Heart right ventricle (tissue), 16 donors: ENCODE results near the gene YIPF1. TPM values are rescaled to one million over a fixed set of nuclear protein-coding genes. Genes with fewer than 3 reads are reported as not detected.

Source experiments
- ATAC-seq, 8 donors: fragments of 200-7000 bp; cut with Tn5 transposase; one replicate each; pipeline ENCODE4 v1.9.1; 2020; ENCODE audit warnings: mild to moderate bottlenecking in 8 of 8, moderate library complexity in 8 of 8, moderate number of reproducible peaks in 1 of 8
- DNase-seq, 2 donors: peaks; one replicate each; pipeline ENCODE4 v3.0.0-alpha.2; 2020
- H3K27ac ChIP-seq, 10 donors: fragments of 200-600 bp; sonication (generic) in 2 of 10; one replicate each; pipeline versions ENCODE4 v1.5.0 to v1.8.0; 2020 to 2022; ENCODE audit warnings: mild to moderate bottlenecking in 3 of 10
- H3K27me3 ChIP-seq, 7 donors: fragments of 200-600 bp; one replicate each; pipeline ENCODE4 v1.8.0; 2021 to 2022; ENCODE audit warnings: mild to moderate bottlenecking in 2 of 7
- H3K36me3 ChIP-seq, 9 donors: fragments of 200-600 bp; sonication (generic) in 1 of 9; one replicate each; pipeline versions ENCODE4 v1.5.0 to v1.8.0; 2020 to 2022; ENCODE audit warnings: mild to moderate bottlenecking in 2 of 9
- H3K4me1 ChIP-seq, 9 donors: fragments of 200-600 bp; sonication (generic) in 1 of 9; one replicate each; pipeline versions ENCODE4 v1.5.0 to v1.8.0; 2020 to 2022; ENCODE audit warnings: mild to moderate bottlenecking in 4 of 9
- H3K4me3 ChIP-seq, 10 donors: fragments of 200-600 bp; sonication (generic) in 2 of 10; one replicate each; pipeline versions ENCODE4 v1.5.0 to v1.8.0; 2020 to 2022; ENCODE audit warnings: mild to moderate bottlenecking in 7 of 10, moderate library complexity in 2 of 10
- H3K9me3 ChIP-seq, 11 donors: fragments of 200-600 bp in 10 of 11; sonication (generic) in 2 of 11; one replicate each; pipeline versions ENCODE4 v1.5.0 to v1.8.0; 2013 to 2022; ENCODE audit warnings: mild to moderate bottlenecking in 2 of 11, control low read depth in 1 of 11, moderate library complexity in 1 of 11
- WGBS, 2 donors: extraction: QIAGEN DNeasy Blood & Tissue Kit; methylation state at CpG; one replicate each; pipeline ENCODE4 v1.1.7; 2013; ENCODE audit warnings: inconsistent platforms in 1 of 2; 5-methylcytosine and 5-hydroxymethylcytosine counted together
- intact Hi-C, 10 donors: fragments of 100-400 bp; cut with DNase I; formaldehyde crosslinking; loops; one replicate each; pipeline versions ENCODE4 v1.11.1 to v1.14.2; 2022
- polyA plus RNA-seq, 2 donors: library from polyadenylated mRNA; stranded (reverse); fragments of 200-250 nt; gene quantifications; one replicate each; pipeline ENCODE4 v1.2.3, GENCODE V29; 2013
- total RNA-seq, 10 donors: library from RNA; stranded (reverse); fragmentation: NEBNext Ultra II Directional in 3 of 10; extraction: Animal tissue kit (Norgen Biotek cat#: 25700) in 3 of 10; gene quantifications; one replicate each; pipeline versions ENCODE4 v1.2.1 to v1.2.4, GENCODE V29; 2021 to 2023
- TF ChIP-seq, protein P1 (sequence below), 9 donors: fragments of 200-600 bp; sonication (generic) in 2 of 9; IDR thresholded peaks; one replicate each; pipeline versions ENCODE4 v1.5.0 to v1.8.0; 2021 to 2022; ENCODE audit warnings: antibody characterized with exemption in 9 of 9, mild to moderate bottlenecking in 5 of 9, moderate library complexity in 1 of 9
- donor health status: Arrhythmogenic right ventricular cardiomyopathy.
- donor health status: ischemic (EF 13 %, LVEDD 7.1; RV severe dilation, severe dysfunction).
- donor health status: healthy with polysubstance abuse.
- donor health status: DM: no; HTN: yes; CAD: no.
- donor health status: DM: no; HTN: no; CAD: no.
- donor health status: ischemic (EF 25% LVEDD 6.9; RV normal size, moderate dysfunction).
- donor health status: ischemic (EF 25% LVEDD 5.7; RV mildly dilated, moderate dysfunction).
- donor health status: healthy.
- donor health status: DM: yes; HTN: yes; CAD: no.
- donor health status: Ischemic cardiomyopathy.
- donor health status: ischemic (EF 35%, LVEDD 5.7; RV mildly dilated, moderate dysfunction).
- donor health status: nonischemic (EF 11% LVEDD 7.7; RV severe dilation, severe dysfunction).
- donor health status: DM: yes; HTN: yes; CAD: no.
- donor health status: PGD.
- donor health status: ischemic (EF 29% LVEDD 5.4; RV normal size, mild dysfunction).
- donor health status: nonischemic (EF 23%, LVEDD 6.1; RV moderate dilation, normal function).

Gene YIPF1
- total and polyA plus RNA-seq, 12 donors: 9.6 to 22.1 (median 13.2) TPM

DNA sequence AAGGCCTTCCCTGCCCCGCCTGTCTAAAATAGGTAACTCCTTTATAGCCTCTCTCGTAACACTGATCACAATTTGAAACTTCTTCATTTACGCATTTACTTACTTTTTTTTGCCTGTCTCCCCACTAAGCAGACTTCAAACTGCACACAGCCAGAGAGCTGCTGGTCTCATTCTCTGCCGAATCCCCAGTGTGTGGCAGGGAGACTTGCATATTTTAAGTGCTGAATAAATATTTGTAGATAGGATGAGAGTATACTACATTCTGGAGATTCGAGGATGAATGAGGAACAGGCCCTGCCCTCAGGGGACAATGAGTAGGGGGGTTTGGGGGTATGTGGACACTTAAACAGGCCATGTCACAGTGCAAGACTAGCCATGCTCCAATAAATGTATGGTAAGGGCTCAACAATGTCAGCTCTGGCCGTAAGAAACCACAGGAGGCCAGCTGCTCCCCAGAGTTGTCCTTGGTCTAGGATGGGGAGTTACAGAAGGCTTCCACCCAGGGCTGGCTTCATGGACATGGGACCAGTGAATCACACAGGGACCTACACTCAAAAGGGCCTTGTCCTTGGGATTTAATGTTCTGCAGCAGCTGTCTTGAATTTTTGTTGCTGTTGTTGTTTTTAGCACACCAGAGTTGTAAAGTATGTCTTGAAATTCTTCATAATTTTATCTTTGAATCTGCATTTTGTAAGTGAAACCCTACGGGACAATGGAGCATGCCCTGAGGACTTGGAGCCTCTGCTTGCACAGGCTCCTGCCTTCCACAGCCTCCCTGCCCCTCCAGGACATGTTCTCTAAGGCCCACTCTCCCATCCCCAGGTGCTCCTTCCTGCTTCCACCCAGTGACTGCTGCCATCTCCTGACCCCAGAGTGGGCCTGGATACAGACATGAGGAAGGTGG, 12.9 kb upstream of the YIPF1 start:
- intact Hi-C loops: no loop called here
- TF ChIP-seq, protein P1, sequence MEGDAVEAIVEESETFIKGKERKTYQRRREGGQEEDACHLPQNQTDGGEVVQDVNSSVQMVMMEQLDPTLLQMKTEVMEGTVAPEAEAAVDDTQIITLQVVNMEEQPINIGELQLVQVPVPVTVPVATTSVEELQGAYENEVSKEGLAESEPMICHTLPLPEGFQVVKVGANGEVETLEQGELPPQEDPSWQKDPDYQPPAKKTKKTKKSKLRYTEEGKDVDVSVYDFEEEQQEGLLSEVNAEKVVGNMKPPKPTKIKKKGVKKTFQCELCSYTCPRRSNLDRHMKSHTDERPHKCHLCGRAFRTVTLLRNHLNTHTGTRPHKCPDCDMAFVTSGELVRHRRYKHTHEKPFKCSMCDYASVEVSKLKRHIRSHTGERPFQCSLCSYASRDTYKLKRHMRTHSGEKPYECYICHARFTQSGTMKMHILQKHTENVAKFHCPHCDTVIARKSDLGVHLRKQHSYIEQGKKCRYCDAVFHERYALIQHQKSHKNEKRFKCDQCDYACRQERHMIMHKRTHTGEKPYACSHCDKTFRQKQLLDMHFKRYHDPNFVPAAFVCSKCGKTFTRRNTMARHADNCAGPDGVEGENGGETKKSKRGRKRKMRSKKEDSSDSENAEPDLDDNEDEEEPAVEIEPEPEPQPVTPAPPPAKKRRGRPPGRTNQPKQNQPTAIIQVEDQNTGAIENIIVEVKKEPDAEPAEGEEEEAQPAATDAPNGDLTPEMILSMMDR (IDR thresholded peaks at IDR 0.05): no peak
- 79% methylated on average over 7 of the region's 7 CpGs for WGBS, 2 donors
- Histone ChIP-seq H3K4me3 (no peak overlapping the region), H3K27me3 (no peaks in the 10 kb centered on the region), H3K4me1 (peaks cover 0 to 15% (median 7%) of the 10 kb centered on the region in 9 donors), H3K9me3 (no peaks in the 10 kb centered on the region), H3K36me3 (peaks cover 0 to 6% (median 0%) of the 10 kb centered on the region in 9 donors), H3K27ac (no peak overlapping the region)
- no peak for ATAC-seq
- no peak for DNase-seq

DNA sequence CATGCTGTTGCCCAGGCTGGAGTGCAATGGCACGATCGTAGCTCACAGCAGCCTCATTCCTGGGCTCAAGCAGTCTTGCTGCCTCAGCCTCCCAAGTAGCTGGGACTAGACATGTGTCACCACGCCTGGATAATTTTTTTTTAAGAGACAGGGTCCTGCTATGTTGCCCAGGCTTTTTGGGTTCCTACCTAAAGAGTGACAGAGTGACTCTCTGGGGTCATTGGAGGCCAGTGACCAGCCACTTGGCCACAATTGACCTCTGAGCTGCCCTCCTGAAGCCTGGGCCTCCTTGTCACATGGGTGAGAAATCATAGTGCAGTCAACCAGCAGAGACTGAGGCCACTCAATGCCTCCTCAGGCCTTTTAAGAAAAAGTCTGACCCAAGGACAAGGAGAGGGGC, 10.1 kb upstream of the YIPF1 start:
- no peak for ATAC-seq
- intact Hi-C loops: no loop called here
- Histone ChIP-seq H3K27me3 (no peaks in the 10 kb centered on the region), H3K27ac (no peak overlapping the region), H3K4me1 (peaks cover 0 to 33% (median 7%) of the 10 kb centered on the region in 9 donors), H3K4me3 (no peak overlapping the region), H3K36me3 (no peaks in the 10 kb centered on the region), H3K9me3 (no peaks in the 10 kb centered on the region)
- DNase-seq: no peak
- 94 to 95% methylated on average over 3 of the region's 3 CpGs for WGBS, 2 donors
- TF ChIP-seq, protein P1 (IDR thresholded peaks at IDR 0.05): no peak

DNA sequence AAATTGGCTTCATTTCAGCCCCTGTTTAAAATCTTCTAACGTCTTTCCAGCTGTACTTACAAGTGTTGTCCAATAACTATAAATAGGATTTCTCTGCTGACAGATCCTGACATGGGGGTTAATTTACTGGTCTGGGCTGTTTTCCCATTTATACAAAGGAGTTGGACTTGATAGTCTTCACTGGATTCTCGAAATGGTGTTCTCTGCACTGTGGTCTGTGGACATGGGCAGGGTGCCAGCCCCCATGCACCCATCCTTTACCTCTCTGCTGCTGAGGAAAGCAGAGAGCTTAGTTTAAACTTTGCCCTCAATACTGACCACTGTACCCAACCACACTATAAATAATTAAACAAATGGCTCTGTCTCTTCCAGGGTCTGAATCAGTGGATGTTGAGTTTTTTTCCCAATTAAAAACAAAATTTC, 9.6 kb upstream of the YIPF1 start:
- no peaks in the 10 kb centered on the region for H3K9me3 ChIP-seq
- ATAC-seq (peak in 6 of 8 donors; percentile 25 to 67 (median 48)), DNase-seq (peak in 1 of 2 donors; percentile 20)
- H3K36me3 ChIP-seq: no peaks in the 10 kb centered on the region
- H3K4me3 ChIP-seq: peak overlapping the region in 1 of 10 donors; percentile 2
- no peaks in the 10 kb centered on the region for H3K27me3 ChIP-seq
- TF ChIP-seq, protein P1 (IDR thresholded peaks at IDR 0.05): no peak
- H3K27ac ChIP-seq: no peak overlapping the region
- H3K4me1 ChIP-seq: peaks cover 0 to 33% (median 7%) of the 10 kb centered on the region in 9 donors
- intact Hi-C loops: no loop called here
- 2 to 3% methylated on average over 2 of the region's 2 CpGs for WGBS, 2 donors

DNA sequence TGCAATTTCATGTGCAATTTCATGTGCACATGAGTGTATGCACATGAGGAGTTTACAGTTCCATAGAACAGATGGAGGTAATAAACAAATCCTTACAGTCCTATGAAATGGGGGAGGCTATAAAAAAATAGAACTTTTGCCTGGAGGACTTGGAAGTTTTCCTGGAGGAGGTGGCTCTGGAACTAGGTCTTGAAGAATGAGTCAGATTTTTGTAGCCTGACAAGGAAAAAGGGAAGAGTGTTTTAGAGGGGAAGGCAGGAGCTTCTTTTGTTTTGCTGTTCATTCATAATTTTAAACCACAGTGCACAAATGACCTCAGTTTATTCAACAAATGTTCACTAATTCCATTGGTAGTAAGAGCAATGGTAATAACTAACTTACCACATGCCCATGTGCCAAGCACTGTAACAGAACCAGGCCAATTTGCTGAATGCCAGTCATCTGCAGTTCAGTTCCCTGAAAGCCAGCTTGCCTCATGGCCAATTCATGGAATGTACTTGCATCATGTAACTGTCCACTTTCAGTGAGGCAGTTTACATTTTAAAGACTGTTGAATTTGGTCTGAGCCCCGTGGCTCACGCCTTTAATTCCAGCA, 7.1 kb upstream of the YIPF1 start:
- H3K4me1 ChIP-seq: peaks cover 0 to 49% (median 7%) of the 10 kb centered on the region in 9 donors
- peak overlapping the region in 1 of 10 donors; percentile 16 for H3K27ac ChIP-seq
- 83 to 95% methylated on average over 2 of the region's 2 CpGs for WGBS, 2 donors
- H3K36me3 ChIP-seq: no peaks in the 10 kb centered on the region
- TF ChIP-seq, protein P1 (IDR thresholded peaks at IDR 0.05): no peak
- intact Hi-C loops: no loop called here
- no peaks in the 10 kb centered on the region for H3K9me3 ChIP-seq
- H3K27me3 ChIP-seq: no peaks in the 10 kb centered on the region
- ATAC-seq (no peak), DNase-seq (no peak)
- H3K4me3 ChIP-seq: no peak overlapping the region
